GM21825 (cell line): ENCODE results near the gene RGS3.

Experiments used
- ATAC-seq: cut with Tn5 transposase; IDR thresholded peaks from one replicate; pipeline ENCODE4 v1.9.1; 2021; ENCODE audit warnings: mild to moderate bottlenecking, moderate library complexity; ENCODE audit not compliant: unreplicated experiment

The RGS3 gene

DNA sequence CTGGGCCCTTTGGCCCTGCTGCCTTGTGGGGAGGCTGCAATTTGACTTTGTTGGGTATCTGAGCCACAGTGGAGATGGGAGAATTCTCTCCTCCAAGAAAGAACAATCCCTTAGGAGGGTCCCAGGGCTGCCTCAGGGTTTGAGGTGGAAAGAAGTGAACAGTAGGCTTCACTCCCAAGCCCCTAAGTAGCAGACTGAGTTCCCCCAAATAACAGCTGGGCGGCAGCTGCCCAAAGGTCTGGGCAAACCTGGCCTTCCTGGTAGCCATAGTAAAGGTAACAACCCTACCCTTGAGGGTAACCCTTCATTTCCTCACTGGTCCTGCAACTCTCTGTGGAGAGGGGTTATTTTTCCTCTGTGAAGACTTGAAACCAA is 746 bp downstream of the RGS3 start:
- no peak for ATAC-seq

DNA sequence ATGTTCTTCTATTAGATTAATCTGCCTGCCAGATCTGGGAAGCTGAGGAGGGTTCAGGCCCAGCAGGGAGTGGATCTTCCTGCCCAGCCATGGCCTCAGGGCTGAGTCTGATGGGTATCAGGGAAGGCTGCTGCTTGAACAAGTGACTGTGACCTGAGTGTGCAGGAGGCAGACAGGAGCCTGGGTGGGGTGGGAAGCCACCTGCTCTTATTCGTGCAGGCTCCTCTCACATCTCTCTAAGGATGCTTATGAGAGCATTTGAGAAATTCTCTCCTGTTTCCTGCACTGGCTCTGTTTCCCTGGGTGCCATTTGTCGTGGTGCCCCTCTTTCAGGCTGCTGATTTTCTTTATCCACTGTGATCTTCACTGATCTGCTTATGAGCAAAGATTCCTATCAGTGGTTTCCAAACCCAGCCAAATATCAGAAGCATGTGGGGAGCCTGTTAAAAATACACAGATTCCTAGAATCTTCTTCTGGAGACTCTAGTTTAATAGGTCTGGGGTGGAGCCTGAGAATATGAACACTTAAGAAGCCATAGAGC is 2.1 kb downstream of the RGS3 start:
- no peak for ATAC-seq

DNA sequence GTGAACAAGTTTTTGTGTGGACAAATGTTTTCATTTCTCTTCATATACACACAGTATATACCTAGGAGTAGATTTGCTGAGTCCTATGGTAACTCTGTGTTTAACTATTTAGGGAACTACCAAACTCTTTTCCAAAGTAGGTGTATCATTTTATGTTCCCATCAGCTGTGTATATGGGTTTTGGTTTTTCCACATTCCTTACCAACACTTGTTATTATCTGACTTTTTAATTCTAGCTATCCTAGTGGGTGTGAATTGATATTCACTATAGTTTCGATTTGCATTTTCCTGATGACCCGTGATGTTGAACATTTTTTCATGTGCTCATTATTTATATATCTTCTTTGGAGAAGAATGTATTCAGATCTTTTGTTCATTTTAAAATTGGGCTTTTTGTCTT is 3.7 kb downstream of the RGS3 start:
- no peak for ATAC-seq

DNA sequence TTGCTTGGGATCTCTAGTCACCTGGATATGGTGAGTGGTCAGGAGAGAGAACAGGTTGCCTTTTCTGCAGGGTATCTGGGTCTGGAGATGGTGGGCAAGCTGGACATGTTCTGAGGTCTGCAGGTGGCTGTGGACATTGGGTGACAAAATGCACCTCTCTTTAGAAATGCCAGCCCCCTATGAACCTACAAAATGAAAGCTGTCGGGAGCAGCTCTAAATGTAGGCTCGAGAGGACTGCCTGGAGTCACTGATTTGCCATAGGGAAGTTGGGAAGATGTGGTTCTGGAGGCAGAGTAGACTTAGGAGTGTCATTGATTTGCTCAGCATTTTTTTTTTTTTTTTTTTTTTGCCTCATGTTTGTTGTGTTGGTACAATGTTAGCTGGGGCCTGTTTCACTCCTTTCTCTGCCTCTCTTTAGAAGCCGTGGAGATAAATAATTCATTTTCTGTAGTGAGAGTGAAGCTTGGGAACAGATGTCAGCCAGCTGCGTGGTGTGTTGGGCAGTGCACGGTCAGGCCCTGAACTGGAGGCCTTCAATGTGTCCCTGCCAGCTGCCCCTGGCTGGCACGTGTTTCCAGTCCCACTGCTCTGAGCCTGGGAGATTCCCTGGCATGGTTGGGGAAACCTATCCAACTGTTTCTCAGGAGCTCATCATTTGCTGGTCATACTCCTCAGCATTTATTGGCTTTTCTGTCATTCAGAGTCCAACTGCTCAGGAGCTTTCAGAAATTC is 5.4 kb downstream of the RGS3 start:
- ATAC-seq: no peak

DNA sequence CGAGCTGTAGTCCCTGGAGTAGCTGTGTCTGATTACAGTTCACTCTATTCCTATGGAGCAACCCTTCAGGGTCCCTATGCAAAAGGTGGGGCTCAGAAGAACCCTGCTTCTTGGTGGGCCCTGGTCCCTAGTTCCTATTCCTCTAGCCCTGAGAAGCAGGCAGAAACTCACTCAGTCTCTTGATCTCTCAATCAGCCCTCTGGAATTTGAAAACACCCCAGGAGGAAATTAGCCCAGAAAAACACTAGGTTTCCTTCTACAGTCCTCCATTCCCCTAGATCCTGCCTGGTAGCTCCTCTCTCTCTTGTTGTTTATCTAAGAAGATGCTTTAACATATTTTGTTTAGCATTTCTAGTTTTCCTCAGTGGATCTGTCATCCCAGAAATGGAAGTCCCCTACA is 7.6 kb downstream of the RGS3 start:
- no peak for ATAC-seq

DNA sequence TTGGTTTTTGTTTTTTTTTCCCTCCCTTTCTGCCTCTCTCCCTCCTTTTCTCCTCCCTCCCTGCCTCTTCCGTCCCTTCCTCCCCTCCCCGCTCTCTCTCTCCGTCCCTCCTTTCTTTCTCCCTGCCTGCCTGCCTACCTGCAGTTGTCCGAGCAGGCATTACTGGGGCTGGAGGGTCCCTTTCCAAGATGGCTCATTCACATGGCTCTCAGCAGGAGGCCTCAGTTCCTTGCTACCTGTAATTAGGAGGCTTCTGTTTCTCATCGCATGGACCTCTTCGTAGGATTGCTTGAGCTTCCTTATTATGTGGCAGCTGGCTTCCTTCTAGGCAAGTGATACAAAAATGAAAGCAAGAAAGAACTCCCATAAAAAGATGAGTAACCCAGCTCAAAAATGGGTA is 8.0 kb downstream of the RGS3 start:
- no peak for ATAC-seq

DNA sequence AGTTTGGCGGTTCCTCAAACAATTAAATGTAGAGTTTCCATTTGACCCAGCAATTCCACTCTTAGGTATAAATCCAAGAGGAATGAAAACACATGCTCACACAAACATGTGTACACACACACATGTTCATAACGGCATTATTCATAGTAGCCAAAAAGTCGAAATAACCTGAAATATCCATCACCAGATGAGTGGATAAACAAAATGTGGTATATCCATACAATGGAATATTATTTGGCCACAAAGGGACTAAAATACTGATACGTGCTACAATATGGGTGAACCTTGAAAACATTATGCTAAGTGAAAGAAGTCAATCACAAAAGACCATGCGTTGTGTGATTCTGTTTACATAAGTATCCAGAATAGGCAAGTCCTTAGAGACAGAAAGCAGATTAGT is 8.7 kb downstream of the RGS3 start:
- no peak for ATAC-seq

DNA sequence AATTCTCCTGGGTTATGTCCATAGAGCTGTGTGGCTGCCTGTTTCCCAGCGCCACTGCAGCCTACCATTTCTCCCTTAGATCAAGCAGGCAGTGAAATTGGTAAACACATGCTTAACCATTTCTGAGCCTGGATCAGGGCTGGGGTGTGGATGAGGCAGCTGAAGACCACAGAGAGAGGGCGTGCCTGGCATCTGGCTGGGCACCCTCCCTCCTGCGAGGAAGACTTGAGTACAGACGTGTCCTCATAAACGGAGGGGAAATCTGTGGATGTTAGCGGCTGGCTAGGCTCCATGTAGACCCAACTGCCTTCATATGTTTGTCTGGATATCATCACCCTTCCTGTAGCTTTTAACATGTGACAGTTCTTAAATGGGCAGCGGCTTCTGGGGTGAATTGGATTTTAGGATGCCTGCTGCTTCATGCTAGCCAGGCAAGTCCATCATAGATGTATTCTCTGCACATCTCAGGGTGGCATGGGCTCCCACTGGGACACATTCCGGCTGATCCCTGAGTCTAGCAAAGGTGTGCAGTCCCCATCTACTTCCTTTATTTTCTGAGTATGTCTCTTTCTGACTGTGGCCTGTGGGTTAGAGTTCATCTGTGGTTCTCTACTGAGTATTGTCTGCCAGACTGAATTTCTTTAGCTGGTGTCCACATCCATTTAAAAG is 11.0 kb downstream of the RGS3 start:
- no peak for ATAC-seq

DNA sequence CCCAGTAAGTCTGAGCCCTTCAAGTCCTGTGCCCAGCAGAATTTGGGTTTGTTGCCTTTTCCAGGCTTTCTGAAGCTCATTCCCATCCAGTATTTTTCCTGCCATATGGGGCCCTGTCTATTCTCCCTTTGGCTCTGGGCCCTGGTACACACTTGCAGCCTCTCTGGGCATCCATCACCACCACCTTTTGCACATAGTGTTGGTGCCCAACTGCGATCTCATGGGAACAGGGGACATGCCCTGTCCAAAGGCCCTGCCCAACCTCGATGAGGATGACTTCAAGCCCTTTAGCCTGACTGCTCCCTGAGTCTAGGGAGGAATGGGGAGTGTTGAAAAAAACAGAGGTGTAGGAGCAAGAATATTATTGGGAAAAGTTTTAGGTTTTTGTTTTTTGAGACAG is 11.5 kb downstream of the RGS3 start:
- no peak for ATAC-seq

DNA sequence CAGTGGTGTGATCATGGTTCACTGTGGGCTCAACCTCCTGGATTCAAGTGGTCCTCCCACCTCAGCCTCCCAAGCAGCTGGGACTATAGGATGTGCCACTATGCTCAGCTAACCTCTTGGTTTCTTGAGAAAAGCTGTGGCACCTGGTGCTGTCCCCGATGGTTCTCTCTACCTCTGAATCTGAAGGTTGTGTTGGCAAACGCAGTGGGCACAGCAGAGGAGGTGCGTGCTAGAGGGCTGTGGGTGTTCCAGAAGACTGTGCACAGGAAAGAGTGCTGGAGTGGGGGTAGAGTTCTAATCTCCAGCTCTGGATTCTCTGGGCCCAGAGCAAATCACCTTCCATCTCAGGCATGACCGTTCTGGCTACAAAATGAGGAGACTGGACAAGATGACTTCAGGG is 12.5 kb downstream of the RGS3 start:
- ATAC-seq: no peak

DNA sequence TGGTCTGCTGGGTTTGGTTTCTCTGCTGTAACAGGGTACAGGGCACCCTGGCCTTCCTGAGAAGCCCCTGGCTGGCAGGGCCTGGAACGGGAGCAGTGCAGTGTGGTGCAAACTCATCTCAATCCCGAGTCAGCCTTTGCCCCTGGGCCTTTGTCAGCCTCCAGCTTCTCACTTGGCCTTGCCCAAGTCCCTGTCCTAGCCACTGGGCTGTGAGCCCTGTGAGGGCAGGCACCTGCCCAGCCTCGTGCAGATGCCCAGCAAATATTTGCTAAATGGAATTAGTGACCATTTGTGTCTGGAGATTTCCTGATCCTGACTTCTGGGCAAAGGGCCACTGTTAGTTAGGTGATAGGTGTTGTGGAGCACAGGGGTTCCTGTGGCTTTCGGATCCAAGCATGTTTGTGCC is 13.0 kb downstream of the RGS3 start:
- ATAC-seq: no peak

DNA sequence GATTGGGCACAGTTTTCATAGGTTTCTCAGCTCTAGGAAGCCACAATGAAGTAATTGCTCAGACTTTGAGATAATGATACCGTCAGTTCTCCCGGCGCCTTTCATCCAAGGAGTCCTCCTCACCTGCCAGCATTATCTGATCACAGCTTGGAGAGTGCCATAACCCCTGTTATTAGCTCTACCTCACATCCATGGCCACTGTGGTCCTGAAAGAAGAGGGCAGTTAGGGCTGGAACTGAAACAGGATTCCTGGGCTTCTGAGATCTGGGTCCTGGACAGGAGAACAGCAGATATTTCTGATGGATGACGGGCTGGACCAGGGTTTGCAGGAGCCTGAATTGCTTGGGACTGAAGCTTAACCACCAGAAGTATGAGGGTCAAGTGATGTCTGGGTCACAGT is 13.5 kb downstream of the RGS3 start:
- ATAC-seq: no peak

DNA sequence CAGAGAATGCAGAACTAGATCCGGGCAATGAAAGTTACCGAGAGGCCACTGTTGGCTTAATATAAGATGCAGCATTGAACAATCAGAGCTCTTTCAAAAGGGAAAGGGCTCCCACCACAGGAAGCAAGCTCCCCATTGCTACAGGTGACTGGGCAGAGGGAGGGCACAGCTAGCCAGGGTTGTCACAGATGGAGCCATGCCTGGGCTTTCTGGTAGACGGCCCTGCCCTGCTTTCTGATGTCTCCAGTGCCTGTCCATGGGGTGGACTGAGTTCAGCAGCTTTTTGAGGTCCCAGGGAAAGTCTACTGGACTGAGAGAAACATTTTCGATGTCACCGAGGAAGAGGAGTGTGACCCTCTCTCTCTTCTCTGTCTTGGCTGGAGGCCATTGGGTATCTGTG is 14.1 kb downstream of the RGS3 start:
- ATAC-seq: no peak

DNA sequence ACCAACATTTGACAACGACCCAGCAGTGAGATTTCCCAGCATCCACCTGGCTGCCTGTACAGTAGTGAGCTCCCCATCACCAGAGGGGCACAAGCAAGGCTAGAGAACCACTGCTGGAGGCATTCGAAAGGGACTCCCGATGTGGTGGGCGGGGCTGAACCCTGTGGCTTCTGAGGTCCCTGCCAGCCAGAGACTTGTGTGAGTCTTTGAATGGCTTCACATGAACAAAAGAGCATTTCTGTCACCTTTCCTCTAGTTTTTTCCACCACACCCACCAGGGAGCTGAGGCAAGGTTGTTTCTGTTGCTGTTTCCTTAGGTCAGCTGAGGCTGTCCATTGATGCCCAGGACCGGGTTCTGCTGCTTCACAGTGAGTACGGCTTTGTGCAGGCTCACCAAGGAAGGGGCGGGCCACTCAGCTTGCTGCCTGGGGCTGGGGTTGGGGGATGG is 15.7 kb downstream of the RGS3 start:
- no peak for ATAC-seq

DNA sequence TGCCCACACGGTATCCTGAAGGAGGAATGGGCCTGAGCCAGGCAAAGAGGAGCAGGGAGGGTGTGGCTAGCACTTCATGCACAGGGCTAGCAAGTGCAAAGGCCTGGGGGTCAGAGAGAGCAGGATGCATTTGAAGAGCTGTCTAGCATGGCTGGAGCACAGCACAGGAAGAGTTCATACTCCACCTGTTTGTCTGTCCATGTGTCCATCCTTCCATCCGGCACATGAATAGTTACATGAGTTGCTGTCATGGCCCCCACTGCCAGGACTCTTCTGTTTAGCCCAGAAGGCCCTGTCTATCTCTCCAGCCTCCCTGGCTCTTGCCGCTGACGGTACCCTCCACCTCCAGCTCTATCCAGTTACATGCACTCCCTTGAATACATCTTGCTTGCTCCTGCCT is 17.1 kb downstream of the RGS3 start:
- ATAC-seq: no peak

DNA sequence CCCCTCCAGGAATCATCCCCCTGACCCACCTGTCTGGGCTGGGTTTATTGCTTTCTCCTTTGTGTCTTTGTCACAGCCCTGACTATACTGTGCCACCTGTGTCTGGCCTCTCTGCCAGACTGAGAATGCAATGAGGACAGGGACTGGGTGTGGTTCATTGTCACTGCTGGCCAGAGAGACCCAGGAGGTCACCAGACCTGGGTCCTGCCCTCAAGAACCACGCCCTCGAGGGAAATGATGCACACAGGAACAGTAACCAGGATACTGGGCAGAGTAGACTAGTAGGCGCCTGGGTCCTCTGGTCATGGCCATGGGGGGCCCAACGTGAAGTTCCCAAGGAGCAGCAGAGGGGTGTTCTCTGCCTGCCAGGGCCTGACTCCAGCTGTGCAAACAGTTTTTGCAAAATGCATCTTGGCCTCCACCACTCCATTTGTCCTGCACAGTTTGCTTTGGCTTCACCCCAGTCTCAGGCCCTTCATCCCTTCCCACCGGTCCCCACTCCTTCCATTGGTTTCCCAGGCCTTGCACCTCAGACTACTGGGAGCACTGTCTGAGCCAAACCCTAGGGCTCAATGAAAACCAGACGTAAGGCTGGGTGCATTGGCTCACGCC is 17.8 kb downstream of the RGS3 start:
- ATAC-seq: no peak

DNA sequence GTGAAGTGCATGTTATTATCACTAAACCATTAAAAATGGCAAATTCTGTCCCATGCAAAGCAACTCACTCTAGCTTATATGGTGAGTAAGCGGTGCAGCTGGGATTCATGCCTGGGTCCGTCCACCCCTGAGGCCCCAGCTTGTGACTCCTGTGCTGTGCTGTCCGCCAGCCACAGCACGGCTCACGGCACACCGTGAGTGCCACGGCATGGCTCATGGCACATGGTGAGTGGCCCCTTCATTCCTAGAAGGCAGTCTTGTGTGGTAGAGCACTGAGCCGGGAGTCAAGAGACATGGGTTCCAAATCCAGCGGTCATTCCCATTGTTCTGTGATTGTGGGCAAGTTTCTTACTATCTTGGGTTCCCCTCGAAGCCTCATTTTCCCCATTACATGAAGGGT is 18.8 kb downstream of the RGS3 start:
- no peak for ATAC-seq

DNA sequence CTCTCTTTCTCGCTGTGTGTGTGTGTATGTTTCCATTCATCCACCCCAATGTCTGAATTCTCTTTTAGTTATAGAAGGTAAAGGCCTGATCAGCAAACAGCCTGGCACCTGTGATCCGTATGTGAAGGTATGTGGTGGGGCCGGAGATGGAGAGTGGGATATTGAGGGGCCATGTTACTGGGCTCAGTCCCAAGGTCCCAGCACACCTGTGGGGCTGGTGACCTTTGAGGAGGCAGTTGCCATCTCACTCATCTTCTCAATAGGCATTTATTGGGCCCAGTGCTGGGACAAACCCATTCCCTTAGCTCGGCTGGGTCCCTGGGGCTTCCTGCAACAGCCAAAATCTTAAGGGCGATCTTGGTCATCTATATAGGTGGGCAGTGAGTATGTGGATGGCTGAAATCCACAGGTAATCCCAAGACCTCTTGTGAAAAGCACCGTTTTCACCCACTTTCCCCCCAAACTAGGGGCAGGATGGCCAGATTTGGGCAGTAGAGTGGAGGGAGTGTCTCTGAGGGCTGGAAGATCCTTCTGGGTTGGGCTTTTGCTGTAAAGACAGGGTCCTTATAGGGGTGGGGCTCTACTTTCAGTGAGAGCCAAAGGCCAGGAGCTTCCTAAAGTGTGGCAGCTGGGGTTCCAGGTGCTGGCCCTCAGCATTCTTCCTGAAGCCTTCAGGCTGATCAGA is 19.6 kb downstream of the RGS3 start:
- ATAC-seq: no peak

DNA sequence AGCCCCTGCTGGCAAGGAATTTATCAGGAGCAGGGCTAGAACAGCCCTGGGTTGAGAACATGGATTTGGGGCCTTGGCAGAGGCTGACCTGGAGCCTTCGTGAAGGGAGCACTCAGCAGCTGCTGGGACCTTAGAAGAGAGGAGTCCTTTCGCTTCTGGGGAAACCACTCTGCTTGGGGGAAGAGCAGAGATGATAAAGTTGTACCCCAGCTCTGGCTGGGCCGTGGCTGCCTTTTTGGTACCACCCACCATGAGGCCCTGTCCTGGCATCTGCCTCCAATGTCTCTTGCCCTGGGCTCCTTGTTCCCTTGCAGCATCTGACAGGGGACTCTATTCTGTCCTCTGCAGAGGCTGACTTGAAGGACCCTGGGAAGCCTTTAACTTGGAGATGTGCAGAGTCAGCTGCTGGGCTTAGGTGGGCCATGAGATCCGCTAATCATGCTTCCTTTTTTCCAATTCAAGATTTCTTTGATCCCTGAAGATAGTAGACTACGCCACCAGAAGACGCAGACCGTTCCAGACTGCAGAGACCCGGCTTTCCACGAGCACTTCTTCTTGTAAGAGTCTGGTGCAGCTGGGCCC is 20.2 kb downstream of the RGS3 start:
- no peak for ATAC-seq

DNA sequence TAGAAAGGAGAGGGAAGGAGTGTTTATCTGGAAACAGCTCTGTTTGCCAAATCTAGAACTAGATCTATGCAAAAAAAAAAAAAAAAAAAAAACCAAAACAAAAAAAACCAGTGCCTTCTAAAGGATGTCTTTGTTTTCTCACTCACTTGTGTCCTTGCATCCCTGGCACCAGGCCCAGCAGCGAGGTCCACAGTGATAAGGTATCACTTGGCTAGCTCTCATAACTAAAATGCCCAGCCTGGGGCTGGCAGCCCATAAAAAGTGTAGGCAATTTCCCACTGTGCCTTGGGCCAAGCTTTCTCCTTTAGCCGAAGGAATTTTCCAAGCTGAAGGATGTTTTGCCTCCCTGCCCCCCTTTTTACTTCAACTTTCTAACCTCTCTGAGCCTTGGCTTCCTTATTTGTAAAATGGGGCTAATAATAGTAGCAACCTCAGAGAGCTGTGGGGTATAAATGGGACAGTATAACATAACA is 20.8 kb downstream of the RGS3 start:
- ATAC-seq: no peak

DNA sequence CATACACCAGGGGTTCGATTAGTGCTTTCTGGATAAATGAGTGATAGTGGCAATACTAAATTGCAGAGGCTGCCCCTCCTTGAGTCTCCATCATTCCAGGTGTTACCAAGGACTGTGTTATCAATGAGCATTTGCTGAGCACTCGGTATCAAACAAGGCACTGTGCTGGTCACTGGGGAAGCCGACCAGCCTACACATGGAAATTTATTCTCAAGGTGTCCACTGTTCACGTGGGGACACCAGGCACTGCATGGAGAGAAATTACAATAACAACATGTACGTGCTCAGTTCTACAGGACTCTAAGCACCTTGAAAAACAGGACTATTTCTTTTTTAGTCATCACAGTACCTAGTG is 22.2 kb downstream of the RGS3 start:
- no peak for ATAC-seq
